Bone marrow (tissue), 2 donors: ENCODE data around the gene NHSL1.

ENCODE experiments used
- DNase-seq, 2 donors: peaks; one replicate each; lab custom pipeline; 2025; lab: John Stamatoyannopoulos, UW

Gene NHSL1, protein sequence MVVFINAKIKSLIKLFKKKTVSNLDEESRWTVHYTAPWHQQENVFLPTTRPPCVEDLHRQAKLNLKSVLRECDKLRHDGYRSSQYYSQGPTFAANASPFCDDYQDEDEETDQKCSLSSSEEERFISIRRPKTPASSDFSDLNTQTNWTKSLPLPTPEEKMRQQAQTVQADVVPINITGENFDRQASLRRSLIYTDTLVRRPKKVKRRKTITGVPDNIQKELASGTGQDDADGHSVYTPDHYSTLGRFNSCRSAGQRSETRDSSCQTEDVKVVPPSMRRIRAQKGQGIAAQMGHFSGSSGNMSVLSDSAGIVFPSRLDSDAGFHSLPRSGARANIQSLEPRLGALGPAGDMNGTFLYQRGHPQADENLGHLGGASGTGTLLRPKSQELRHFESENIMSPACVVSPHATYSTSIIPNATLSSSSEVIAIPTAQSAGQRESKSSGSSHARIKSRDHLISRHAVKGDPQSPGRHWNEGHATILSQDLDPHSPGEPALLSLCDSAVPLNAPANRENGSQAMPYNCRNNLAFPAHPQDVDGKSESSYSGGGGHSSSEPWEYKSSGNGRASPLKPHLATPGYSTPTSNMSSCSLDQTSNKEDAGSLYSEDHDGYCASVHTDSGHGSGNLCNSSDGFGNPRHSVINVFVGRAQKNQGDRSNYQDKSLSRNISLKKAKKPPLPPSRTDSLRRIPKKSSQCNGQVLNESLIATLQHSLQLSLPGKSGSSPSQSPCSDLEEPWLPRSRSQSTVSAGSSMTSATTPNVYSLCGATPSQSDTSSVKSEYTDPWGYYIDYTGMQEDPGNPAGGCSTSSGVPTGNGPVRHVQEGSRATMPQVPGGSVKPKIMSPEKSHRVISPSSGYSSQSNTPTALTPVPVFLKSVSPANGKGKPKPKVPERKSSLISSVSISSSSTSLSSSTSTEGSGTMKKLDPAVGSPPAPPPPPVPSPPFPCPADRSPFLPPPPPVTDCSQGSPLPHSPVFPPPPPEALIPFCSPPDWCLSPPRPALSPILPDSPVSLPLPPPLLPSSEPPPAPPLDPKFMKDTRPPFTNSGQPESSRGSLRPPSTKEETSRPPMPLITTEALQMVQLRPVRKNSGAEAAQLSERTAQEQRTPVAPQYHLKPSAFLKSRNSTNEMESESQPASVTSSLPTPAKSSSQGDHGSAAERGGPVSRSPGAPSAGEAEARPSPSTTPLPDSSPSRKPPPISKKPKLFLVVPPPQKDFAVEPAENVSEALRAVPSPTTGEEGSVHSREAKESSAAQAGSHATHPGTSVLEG (N-terminal part only)

DNA sequence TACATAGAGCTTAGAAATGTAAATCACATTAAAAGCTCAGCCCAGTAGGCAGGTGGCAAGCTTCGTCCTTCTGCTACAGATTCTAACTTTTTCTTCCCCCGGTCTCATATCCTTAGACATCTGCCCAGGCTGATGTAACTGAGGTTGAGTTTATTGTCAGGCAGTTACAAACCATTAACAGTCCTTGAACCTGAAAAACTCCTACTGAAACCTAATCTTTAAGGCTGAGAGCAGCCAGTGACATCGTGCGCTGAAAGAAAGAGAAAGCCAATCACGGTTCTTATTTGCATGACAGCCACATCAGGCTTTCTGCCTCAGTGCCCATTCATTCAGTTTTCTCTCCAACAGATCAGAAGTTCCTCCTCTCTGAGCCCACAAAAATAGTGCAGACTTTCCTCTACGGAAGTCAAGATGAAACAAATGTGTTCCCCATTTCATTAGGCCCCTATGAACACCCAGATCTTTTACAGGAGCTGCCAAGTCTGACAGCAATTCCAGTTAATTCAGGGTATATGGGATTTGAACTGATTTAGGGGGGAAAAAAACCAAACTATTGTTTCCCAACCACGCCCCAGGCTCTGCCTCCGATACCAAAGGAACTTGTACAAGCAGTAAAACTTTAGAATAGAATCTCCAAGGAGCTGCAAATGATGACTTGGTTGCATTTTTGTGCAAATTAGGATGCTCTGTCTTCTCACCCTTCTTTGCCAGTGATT, at the start of gene NHSL1:
TSS of gene NHSL1 (minus strand) at position 192 of the 716 bp plus-strand sequence. CDS start 204 bp downstream, outside the sequence.
- DNase-seq, result no peak

DNA sequence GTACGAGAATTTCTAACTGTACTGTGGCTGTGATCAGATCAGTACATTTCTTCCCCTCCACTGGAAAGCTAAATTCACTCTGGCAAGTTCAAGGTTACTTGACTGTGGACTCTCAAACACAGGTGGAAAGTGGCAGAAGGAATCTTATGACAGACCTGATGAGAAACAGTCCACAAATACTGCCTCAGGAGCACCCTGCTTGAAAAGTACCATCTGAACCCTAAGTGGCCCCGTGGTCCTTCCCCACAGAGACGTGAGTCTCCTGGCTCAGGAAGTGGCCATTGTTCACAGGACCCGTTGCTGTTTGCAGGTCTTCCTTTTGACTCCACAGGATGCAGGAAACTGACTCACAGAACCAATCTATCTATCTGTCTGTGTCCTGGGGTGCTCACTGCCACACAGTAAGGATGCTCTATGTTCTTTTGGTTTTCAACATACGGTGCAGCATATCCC, 47.5 kb upstream of the NHSL1 start:
- no peak for DNase-seq

DNA sequence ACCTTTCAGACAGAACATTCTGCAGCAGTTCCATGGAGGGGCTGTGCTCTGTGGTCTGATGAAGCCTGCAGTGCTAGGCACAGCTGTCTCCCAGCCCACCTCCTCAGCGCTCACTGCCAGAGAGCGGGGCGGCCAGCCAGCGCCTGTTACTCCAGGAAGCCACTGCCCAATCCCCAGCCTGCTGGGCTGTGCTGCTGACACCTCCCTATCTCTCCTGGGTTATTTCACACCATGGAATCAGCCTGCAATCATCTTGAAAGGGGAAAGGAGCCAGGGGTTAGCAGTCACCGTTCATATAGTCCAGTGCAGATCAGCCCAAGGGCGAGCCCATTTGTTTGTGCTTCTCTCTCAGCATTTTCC, 46.3 kb upstream of the NHSL1 start:
- DNase-seq, result no peak

DNA sequence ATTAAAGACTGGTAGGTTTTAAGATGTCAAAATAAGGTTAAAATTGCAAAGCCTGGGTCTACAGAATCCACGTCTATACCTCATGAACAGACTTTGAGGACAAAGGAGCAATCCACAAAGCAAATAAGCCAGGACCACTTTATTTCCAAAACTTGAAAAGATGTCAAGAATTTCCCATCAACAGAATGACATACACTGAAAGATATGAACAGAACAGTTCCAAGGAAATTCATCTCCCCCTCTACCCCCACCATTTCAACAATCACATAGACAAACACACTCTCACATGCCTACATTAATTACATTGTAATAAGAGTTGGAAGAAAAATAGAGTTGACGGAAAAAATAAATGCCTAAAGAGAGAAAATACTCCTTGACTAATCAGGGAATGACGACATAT, 45.2 kb upstream of the NHSL1 start:
- no peak for DNase-seq

DNA sequence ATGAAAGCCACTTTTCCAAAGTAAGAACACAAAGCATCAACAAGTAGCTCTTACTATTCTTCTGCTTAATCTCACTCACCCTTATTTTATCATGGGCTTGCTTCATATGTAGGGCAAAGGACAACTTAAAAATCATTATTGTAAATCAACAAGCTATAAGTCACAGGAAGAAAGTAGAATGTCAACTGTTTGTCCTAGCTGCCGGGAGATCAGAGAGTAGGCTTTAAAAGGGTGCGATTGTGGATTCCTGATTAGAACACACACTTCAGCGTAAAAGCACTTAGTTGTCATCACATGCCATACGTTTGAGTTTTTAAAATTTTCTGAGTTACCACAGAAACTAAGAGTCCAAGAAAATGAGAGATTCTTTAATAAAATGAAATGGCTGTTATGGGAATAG, 44.4 kb upstream of the NHSL1 start:
- no peak for DNase-seq

DNA sequence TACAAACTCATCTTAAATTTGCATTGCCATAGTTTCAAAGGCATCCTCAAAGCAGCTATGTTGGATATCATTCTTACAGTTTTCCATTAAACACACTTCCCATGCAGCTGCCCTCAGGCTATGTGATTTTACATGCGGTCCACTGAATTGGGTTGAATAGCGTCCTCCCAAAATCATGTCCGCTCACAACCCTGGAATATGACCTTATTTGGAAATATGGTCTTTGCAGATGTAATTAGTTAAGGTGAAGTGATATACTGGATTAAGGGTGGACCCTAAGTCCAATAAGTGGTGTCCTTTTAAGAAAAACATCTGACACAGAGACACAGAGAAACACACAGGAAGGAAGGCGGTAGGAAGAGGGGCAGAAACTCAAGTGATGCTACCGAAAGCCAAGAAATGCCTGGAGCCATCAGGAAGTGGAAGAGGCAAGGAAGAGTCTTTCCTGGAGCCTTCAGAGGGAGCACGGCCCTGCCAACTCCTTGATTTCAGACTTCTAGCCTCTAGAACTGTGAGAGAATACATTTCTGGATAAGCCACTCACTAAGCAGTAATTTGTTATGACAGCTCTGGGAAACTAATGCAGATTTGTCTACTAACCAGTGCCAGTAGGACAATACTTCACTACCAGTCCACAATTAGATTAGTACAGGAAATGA, 42.7 kb upstream of the NHSL1 start:
- DNase-seq, result no peak

DNA sequence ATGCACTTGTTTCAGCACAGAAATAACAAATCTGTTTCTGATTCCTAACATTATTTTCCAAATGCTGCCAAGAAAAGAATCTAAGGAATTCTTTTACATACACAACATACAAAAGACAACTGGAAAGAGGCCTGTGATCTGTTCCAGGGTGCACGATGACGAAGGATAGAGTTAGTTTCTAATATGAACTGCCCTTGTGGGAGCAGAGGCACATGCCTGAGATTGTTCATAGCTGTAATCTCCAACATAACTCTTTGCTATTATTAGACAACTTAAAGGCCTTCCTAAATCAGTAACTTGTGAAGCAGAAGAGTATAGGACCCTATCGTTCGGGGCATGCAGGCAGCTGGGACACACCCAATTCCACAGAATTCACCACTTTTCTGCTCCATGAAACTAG, 41.2 kb upstream of the NHSL1 start:
- DNase-seq, result no peak

DNA sequence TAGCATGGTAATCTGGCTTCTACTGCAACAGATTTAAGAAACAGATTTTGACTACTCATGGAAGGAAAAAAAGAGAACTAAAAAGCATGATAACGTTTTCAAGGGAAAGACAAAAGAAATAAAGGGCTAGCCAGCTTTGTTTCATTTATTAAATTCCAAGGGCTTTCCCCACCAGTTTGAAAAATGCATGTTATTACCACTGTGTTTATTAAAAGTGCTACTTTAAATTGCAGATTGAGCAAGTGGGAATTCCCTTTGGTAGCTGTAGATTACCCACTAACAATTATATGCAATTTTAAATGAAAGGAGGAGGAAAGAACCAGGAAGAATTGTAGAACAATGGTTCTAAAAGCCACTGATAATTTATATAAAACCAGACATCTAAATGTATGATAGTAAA, 40.6 kb upstream of the NHSL1 start:
- no peak for DNase-seq

DNA sequence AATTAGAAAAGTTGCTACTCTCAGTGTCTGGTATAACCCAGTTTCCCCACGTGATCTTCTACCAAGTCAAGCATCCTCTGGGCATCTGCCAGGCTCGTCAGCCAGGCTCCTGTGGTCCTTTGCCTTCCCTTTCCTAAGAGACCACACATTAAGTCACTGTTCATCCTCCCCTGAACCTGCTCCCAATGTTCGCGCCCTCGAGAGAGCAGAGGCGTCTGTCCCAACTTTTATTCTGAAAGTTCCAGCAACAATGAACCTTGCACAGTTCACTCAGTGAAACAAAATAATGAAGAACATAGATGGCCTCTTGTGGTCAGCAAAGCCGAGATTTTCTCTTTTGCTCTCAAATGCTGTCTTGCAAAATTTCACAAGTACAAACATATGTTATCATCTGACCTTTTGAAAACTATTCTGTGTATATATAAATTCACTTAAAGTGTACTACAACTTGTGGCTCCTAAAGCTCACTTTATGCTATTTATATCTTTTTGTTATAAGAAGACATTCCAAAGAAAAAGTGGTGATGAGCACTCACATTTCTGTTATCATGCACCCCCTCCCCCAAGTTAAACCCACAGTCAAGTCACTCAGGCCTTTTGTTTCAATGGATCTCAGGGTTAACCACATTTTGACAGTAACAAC, 39.2 kb upstream of the NHSL1 start:
- DNase-seq, result no peak

DNA sequence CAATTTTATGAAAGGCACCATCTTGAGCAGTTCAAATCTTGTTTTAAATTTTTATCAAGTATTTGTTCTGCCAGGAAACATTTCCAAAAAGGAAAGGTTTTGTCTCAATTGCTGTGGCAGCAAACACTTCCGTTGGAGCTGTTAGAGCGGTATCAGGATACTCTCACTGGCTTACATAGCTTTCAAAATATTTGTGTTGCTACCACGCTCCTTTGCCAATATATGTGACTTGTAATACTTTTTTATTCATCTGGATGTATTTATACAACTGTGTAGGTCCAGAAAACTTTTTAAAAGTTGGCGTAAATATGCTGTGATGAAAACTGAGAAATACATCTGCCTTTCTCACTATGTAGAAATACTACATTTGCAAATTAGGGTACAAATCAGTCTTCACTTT, 37.8 kb upstream of the NHSL1 start:
- no peak for DNase-seq

DNA sequence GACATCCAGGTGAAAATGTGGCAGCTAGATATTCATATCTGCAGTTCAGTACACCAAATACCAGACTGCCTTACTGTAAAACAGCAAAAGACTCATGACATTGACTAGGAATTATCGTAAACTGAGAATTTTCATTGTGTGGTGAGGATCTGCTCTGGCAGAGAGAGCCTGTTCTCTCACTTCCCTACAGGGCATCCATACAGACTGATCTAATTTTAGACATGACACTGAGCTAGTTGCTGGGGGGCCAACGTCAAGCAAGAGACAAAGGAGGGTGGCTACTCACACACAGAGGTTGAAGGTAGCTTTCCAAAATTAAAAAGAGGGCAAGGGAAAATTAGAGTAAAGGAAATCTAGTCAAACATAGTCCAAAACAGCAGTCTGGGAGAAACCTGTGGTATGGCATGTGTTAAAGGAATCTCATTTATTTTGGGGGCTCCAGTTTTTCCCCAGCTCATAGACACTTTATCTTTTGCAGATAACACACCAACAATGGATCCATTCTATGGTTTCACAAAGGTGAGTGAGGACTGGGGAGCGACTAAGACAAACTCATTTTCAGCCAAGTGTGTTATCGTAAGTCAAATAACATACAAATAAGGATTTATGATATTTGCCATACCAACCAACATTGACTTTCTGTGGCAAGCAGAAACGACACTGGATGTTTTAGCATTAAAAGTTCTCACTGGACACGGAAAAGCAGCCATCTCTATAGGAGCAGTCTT, 36.6 kb upstream of the NHSL1 start:
- DNase-seq, result no peak

DNA sequence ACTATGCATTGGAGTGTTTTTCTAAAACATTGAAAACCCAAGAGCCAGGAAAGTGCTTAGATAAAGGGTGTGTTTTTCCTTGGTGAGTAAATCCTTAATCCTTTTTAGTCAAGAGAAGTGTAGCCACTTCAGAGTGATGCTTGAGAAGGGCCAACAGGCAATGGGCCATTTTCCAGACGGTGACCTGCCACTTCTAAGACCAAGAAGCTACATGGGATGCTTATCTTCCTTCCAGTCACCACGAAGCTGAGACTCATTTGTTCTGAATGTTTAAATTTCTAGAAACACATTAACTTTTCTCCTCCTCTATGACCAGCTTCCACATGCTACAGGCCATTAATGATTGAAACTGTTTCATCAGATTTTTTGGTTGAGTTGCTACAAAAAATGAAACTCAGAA, 34.4 kb upstream of the NHSL1 start:
- no peak for DNase-seq

DNA sequence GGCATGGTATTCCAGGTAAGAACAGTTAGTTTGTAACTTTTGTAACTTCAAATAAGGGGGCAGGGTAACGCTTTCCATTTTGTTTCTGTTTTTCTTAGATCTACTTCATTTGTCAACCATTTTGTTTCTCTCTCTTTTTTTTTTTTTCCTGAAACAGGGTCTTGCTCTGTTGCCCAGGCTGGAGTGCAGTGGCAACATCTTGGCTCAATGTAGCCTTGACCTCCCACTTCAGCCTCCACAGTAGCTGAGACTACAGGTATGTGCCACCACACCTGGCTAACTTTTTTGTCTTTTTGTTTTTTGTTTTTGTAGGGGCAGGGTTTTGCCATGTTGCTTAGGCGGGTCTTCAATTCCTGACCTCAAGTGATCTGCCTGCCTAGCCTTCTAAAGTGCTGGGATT, 32.1 kb upstream of the NHSL1 start:
- no peak for DNase-seq

DNA sequence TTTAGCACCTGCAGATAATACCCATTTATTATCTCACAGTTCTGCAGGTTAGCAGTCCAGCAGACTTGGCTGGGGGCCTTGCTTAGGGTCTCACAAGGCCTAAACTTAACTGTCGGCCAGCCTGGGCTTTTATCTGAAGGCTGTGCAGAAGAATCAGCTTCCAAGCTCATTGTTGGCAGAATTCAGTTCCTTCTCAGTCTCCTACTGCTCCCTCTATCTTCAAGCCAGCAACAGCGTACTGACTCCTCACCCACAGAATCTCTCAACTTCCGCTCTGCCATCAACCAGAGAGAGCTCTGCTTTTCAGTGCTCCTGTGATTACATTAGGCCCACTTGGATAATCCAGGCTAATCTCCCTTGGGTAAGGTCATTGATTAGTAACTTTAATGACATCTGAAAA, 30.2 kb upstream of the NHSL1 start:
- DNase-seq, result no peak

DNA sequence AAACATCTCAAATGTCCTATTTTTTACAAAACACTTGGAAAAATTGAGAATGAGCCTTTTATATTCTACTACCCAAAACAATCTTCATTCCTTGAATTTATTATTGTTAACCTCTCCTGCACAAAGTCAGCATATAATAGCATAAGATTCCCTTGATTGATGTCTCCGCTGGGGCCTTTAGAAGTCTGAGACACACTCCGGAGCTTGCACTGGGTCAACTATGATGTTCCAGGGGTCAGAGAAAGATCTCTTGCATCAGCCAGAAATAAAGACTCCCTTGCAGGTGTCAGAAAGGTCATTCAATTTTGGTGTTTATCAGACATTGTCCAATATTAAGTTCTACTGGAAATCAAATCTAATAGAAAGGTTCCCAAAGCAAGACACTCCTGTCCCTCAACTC, 29.7 kb upstream of the NHSL1 start:
- no peak for DNase-seq

DNA sequence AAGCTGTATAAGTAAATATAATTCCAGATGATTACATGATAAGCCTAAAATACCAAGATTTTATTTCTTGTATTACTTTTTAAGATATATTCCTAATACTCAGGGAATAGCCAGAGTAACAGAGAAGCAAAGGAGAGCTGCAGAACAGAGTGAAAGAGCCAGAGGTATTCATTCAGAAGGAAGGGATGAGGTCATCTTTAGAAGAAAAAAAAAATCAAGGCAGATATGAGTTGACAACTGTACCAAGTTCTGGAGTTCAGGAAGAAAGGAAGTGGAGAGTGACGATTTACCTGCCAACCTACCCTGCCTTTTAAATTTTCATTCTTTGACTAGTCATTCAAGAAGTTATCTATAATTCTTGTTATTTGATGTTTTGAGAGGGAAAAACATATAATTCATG, 28.8 kb upstream of the NHSL1 start:
- no peak for DNase-seq

DNA sequence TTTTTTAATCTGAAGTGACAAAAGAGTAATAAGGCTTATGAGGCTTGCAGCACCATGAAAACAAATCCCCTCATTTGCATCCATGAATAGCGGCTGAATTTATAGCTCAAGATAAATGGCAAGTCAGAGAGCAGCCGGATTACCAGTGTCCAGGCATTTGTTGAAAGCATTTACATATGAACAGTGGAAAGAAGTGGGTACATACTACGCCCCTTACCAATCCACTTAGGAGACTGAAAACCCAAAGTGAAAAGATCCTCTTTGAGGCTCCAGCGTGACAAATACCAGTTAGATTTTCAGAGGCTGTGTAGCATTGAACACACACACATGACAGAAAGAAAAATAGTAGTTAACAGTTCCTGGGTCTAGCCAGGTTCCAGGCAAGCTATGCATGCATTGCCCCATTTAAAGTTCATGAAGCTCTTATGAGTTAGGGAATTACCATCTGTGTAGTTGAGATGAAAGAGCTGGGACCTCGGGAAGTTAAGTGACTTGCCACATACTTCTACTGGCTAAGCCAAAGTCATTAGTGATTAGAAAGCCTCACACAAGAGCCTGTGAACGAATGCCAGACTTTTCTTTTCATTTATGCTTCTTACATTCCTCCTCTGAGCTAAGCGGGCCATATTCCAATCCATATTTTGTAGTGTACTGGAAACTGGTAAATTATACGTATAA, 28.3 kb upstream of the NHSL1 start:
- DNase-seq, result no peak

DNA sequence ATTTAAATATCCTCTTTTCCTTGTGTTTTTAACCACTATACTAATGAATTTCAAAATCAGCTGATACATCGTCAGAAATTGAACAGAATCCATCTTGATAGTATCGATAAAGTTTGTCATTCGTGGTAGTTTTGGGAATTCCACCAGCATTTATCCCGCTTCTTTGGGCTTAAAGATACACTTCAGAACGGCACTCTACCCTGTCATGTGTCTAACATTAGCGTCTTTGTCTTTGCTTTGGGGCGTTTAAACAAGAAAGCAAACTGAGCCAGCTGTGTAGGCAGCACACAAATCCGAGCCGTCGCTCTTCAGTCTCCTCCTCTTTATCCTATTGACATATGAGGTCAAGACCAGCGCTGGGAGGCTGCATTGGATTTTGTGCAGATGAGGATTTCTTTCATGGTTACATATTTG, 27.5 kb upstream of the NHSL1 start:
- DNase-seq, result no peak

DNA sequence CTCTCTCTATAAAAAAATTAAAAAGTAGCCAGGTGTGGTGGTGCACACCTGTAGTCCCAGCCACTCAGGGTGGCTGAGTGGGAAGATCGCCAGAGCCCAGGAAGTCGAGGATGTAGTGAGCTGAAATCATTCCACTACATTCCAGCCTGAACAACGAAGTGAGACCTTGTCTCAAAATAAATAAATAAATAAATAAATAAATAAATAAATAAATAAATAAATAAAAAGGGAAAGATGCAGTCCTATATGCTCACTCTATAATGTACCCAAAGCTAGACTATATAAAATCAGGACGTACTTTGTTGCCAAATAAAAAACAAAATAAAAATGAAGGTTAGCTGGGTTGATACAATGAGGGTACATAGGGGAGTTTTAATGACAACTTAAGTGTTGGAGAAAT, 26.1 kb upstream of the NHSL1 start:
- no peak for DNase-seq
